ENCODE measurements around the gene CXCL10. TPM values are rescaled to one million over a fixed set of nuclear protein-coding genes. Genes with fewer than 3 reads are reported as not detected.
"Not testable (repeated sequence)": the region's sequence is repeated elsewhere in the genome, so short reads cannot be mapped to it uniquely, and the experiment has no call there.

CXCL10 gene
- total RNA-seq, 4 donors from 2014 or later: 0.97 TPM; not detected in 3

DNA sequence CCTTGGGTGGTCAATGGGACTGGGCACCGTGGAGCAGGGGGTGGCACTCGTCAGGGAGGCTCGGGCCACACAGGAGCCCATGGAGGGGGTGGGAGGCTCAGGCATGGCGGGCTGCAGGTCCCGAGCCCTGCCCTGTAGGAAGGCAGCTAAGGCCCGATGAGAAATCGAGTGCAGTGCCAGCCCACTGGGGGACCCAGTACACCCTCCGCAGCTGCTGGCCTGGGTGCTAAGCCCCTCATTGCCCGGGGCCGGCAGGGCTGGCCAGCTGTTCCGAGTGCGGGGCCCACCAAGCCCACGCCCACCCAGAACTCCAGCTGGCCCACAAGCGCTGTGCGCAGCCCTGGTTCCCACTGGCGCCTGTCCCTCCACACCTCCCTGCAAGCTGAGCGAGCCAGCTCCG lies 20.0 kb upstream of the CXCL10 start:
- intact Hi-C loops (cut with DNase I; ENCODE audit: low total_unique reads): not testable (repeated sequence)

DNA sequence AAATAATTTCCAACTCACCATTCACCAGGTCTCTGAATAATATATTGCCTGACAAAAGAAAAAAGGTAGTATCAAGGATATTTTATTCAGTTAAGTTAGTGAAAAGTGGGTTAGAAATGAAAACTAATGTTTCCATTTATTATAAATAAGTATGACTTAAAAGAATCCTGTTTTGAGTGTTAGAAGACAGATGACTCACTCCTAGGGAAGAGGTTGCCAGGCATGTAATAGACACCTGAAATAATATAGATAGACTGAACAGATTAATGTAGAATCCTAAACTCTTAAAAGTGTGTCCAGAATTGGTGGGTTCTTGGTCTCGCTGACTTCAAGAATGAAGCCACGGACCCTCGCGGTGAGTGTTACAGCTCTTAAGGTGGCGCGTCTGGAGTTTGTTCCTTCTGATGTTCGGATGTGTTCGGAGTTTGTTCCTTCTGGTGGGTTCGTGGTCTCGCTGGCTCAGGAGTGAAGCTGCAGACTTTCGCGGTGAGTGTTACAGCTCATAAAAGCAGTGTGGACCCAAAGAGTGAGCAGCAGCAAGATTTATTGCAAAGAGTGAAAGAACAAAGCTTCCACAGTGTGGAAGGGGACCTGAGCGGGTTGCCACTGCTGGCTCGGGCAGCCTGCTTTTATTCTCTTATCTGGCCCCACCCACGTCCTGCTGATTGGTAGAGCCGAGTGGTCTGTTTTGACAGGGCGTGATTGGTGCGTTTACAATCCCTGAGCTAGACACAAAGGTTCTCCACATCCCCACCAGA lies 19.1 kb upstream of the CXCL10 start:
- not testable (repeated sequence) for H3K4me1 ChIP-seq

More for the DNA sequence above, 20.0 kb upstream of the CXCL10 start:
- ATAC-seq; H3K36me3 ChIP-seq; H3K4me1 ChIP-seq; H3K27me3 ChIP-seq; H3K9me3 ChIP-seq; DNase-seq; H3K4me3 ChIP-seq; H3K27ac ChIP-seq; in situ Hi-C loops (cut with MboI; ENCODE audit: low sequenced_read_pairs in 4 of 4): not testable (repeated sequence)

DNA sequence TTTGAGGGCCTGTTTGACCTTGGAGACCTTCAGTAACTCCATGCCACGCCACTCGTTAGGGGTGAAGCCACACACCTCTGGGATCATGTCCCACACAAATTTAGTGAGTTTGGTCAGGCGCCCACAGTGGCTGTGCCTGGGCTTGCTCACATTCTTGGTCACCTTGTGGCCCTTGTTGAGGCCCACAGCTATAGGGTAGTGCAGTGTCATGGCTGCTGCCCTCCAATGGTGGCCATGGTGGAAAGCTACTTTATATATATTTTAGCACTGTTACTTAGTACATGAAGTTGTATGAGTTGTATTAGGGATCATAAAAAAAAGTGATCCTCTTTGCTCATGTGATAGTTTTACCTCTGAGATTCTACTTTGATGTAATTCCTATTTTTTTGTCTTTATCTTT lies 13.6 kb upstream of the CXCL10 start:
- Histone ChIP-seq H3K27ac (no peak overlapping the region), H3K9me3 (no peaks in the 10 kb centered on the region), H3K4me3 (no peak overlapping the region), H3K36me3 (no peaks in the 10 kb centered on the region), H3K27me3 (no peaks in the 10 kb centered on the region), H3K4me1 (no peaks in the 10 kb centered on the region)
- in situ Hi-C loops (cut with MboI; ENCODE audit: low sequenced_read_pairs in 4 of 4) (no loop called here), intact Hi-C loops (cut with DNase I; ENCODE audit: low total_unique reads) (no loop called here)
- ATAC-seq (no peak), DNase-seq (no peak)
- TF ChIP-seq POLR2A (IDR thresholded peaks at IDR 0.05) (no peak), CTCF (IDR thresholded peaks at IDR 0.05 in 4 of 5, conservative IDR thresholded peaks at IDR 0.05 in 1 of 5) (no peak)

More for the DNA sequence above, 19.1 kb upstream of the CXCL10 start:
- H3K4me3 ChIP-seq; H3K9me3 ChIP-seq; H3K36me3 ChIP-seq; in situ Hi-C loops (cut with MboI; ENCODE audit: low sequenced_read_pairs in 4 of 4); H3K27me3 ChIP-seq; ATAC-seq; intact Hi-C loops (cut with DNase I; ENCODE audit: low total_unique reads); DNase-seq; H3K27ac ChIP-seq: not testable (repeated sequence)

DNA sequence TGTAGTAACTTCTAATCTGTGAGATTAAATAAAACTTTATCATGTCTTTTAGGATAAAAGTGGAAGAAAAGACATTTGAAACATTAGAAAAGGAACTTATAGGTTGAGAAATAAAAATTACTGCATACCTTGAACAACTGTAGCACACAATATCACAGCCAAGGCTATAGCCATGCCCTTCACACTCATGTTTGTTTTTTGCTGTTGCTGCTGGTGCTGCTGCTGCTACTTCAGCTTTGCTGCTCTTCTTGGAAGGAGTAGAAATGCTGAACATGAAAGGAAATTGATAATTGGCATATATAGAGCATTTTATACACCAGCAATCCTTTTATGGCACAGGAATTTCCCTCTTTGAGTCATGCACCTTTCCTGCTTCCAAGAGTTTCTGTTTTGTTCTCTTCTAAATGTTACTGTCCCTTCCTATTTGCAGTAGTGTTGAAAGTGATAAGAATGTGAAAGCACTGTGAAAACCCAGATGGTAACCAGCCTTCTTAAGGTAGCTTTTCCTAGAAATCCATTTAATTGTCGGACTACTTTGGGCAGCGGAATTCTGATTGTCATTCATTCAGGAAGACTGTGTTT lies 12.6 kb upstream of the CXCL10 start, which contains the start of gene CXCL11:
CXCL11 (minus strand) TSS at position 272 of the 582 bp plus-strand sequence; CDS start at position 189, 83 bp downstream.
- no peaks in the 10 kb centered on the region for H3K36me3 ChIP-seq
- intact Hi-C loops (cut with DNase I; ENCODE audit: low total_unique reads) (no loop called here), in situ Hi-C loops (cut with MboI; ENCODE audit: low sequenced_read_pairs in 4 of 4) (no loop called here)
- H3K27me3 ChIP-seq: no peaks in the 10 kb centered on the region
- no peak for DNase-seq
- H3K4me1 ChIP-seq: no peaks in the 10 kb centered on the region
- TF ChIP-seq POLR2A (IDR thresholded peaks at IDR 0.05) (no peak), CTCF (IDR thresholded peaks at IDR 0.05 in 4 of 5, conservative IDR thresholded peaks at IDR 0.05 in 1 of 5) (no peak)
- no peaks in the 10 kb centered on the region for H3K9me3 ChIP-seq
- ATAC-seq: no peak
- H3K4me3 ChIP-seq: no peak within 1 kb of the TSS
- H3K27ac ChIP-seq: no peak within 1 kb of the TSS

GRCh38 chr4:76035141-76035540 lies 11.8 kb upstream of the CXCL10 start:
- Histone ChIP-seq H3K27me3 (no peaks in the 10 kb centered on the region), H3K4me3 (no peak overlapping the region), H3K4me1 (no peaks in the 10 kb centered on the region), H3K9me3 (no peaks in the 10 kb centered on the region), H3K36me3 (no peaks in the 10 kb centered on the region), H3K27ac (no peak overlapping the region)
- DNase-seq (no peak), ATAC-seq (no peak)
- intact Hi-C loops (cut with DNase I; ENCODE audit: low total_unique reads) (no loop called here), in situ Hi-C loops (cut with MboI; ENCODE audit: low sequenced_read_pairs in 4 of 4) (no loop called here)
- no peak for TF ChIP-seq CTCF (IDR thresholded peaks at IDR 0.05 in 4 of 5, conservative IDR thresholded peaks at IDR 0.05 in 1 of 5)
- TF ChIP-seq POLR2A (IDR thresholded peaks at IDR 0.05): no peak
